GM18505 (cell line): ENCODE data around the gene CLN6.
"Not testable (repeated sequence)": the region's sequence is repeated elsewhere in the genome, so short reads cannot be mapped to it uniquely, and the experiment has no call there.

Source experiments
- ATAC-seq: cut with Tn5 transposase; IDR thresholded peaks from one replicate; pipeline ENCODE4 v1.9.1; 2021; ENCODE audit not compliant: unreplicated experiment
- POLR2A ChIP-seq: IDR thresholded peaks from 4 replicates; pipeline ENCODE4 v1.6.1; 2011; ENCODE audit warnings: borderline replicate concordance; ENCODE audit not compliant: insufficient read depth, insufficient read length; ENCODE audit errors: extremely low read depth

The CLN6 gene

DNA sequence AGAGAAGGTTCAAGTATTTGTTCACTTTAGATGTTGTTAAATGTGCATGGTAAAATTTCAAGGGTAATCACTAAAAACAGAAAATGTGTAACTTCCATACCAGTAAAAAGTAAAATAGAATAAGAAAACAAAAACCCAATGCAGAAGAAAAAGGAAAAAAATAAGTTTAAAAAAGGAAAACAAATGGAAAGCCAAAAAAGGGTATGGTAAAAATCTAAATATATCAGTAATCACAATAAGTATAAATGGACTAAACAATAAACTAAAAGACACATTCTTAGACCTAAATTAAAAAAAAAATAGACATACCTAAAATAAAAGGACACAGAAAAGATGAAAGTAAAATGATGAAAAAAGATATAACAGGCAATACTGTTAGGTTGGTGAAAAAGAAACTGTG lies 9.5 kb upstream of the CLN6 start:
- no peak for ATAC-seq
- no peak for TF ChIP-seq POLR2A

DNA sequence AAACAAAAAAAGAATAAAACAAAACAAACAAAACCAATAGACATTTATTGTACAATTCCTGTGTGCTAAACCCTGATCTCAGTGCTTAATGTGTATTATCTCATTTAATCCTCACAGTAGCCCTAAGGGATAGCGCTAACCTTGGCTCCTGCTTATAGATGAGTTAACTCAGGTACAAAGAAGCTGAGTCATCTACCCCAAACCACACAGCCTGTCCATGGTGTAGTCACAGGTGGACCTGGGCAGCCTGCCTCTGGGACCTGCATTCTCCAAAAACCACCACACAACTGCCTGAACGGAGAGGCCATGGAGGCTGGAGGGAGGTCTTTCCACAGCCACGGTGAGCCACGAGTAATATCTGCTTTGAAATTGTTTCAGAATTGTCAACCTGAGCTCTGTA lies 5.5 kb upstream of the CLN6 start:
- ATAC-seq = no peak
- TF ChIP-seq POLR2A = no peak

GRCh38 chr15:68234520-68234919 lies 5.0 kb upstream of the CLN6 start:
- ATAC-seq = not testable (repeated sequence)

DNA sequence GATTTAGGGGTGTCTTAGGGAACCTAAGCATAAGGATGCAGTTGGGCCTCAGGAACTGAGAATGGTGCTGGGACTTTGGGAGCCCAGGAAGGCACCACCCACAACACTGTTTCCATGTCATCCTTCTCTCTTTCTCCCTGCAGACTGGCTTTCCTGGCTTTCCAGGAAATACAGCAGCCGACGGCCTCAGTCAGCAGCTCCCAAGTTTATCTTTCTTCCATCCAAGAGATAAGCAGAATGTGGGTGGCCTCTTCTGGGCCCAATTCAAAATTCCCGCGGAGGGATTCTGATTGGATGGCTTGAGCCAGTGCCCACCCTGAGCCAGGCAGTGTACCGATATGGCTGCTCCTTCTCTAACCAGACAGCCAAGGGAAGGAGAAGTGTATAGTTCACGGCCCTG lies 4.5 kb upstream of the CLN6 start:
- no peak for ATAC-seq
- TF ChIP-seq POLR2A = no peak

DNA sequence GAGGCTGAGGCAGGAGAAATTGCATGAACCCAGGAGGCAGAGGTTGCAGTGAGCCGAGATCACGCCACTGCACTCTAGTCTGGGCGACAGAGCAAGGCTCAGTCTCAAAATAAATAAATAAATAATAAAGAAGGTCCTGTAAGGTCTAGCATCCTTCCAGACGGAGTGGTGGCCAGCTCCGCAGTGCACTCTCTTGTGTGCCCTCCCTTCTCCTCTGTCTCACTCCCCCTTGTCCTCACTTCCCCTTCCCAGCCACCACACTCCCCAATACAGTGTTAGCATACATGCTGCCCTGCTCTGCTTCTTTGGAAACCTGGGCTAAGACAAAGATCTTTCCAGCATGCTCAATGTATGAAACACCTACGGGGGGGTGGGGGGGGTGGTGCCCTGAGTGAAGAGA lies 3.4 kb upstream of the CLN6 start:
- no peak for TF ChIP-seq POLR2A
- ATAC-seq = no peak

- no peak for TF ChIP-seq POLR2A
- ATAC-seq = no peak
These were observed 2.9 kb upstream of the CLN6 start for GRCh38 chr15:68232449-68232848.

- ATAC-seq = no peak
- no peak for TF ChIP-seq POLR2A
These were observed 1.7 kb upstream of the CLN6 start for GRCh38 chr15:68231102-68231818.

GRCh38 chr15:68230157-68231100 lies 901 bp upstream of the CLN6 start:
- ATAC-seq = no peak

GRCh38 chr15:68228971-68229385 lies 550 bp downstream of the CLN6 start:
- no peak for TF ChIP-seq POLR2A
- ATAC-seq = peak; percentile 0

More at GRCh38 chr15:68230157-68231100, 901 bp upstream of the CLN6 start:
- no peak for TF ChIP-seq POLR2A

- TF ChIP-seq POLR2A = no peak
- ATAC-seq = no peak
These were observed 1.2 kb downstream of the CLN6 start for GRCh38 chr15:68228143-68228970.

DNA sequence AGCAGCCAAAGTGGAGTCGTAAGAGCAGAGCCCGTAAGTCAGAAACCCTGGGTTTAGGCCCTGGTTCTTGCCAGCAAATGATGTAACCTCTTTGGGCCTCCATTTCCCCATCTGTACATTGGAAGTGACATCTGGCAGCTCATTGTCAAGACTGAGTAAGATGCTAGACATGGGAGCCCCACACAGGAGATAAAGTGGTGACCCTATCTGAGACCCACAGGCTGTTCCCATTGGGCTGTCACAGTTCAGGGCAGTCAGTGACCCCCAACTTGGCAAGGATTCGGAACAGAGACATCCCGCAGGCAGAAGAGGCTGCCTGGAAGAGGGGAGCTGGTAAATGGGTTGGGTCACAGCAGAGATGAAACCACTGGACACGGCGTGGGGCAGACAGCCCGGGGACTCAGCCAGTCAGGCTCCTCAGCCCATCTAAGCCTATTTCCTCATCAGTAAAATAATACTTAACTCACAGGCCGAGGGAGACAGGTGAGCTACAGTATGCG lies 1.8 kb downstream of the CLN6 start:
- no peak for ATAC-seq
- no peak for TF ChIP-seq POLR2A

DNA sequence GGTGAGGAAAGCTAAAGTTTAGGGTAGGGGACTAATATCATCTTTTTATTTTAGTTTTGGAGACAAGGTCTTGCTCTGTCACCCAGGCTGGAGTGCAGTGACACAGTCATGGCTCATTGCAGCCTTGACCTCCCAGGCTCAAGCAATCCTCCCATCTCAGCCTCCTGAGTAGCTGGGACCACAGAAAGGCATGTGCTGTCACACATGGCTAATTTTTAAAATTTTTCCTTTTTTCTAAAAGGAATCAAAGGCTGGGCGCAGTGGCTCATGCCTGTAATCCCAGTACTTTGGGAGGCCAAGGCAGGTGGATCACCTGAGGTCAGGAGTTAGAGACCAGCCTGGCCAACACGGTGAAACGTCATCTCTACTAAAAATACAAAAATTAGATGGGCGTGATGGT lies 4.1 kb downstream of the CLN6 start:
- not testable (repeated sequence) for ATAC-seq

- ATAC-seq = no peak
- TF ChIP-seq POLR2A = no peak
These were observed 4.8 kb downstream of the CLN6 start for GRCh38 chr15:68224546-68225250.
